Measurements from ENCODE around the gene RRP9.

- TF ChIP-seq TAF1 (IDR thresholded peaks at IDR 0.05; ENCODE audit: low read depth, low read length) (no peak), POLR2AphosphoS5 (IDR thresholded peaks at IDR 0.05; ENCODE audit: low read depth, low read length) (no peak), POLR2A (IDR thresholded peaks at IDR 0.05; ENCODE audit: low read depth, low read length) (no peak), PAX5 (IDR thresholded peaks at IDR 0.05; ENCODE audit: insufficient read depth, low read length, severe bottlenecking) (no peak), SPI1 (IDR thresholded peaks at IDR 0.05; ENCODE audit: low read depth, low read length) (no peak), POU2F2 (IDR thresholded peaks at IDR 0.05; ENCODE audit: low read depth, low read length) (no peak)
Measured at GRCh38 chr3:51984269-51984647, 42.6 kb upstream of the RRP9 start.
